Amygdala (tissue), 56 donors: ENCODE results near the gene PIAS4.

Experiments used
- DNase-seq, 56 donors: peaks; one replicate each; lab custom pipeline; 2025; lab: John Stamatoyannopoulos, UW

The PIAS4 gene

GRCh38 chr19:4016903-4017638, 9.5 kb downstream of the PIAS4 start:
- peak in 1 of 56 donors; percentile 54 for DNase-seq

GRCh38 chr19:4018140-4018613, 10.6 kb downstream of the PIAS4 start:
- peak in 23 of 56 donors; percentile 18 to 65 (median 37) for DNase-seq

GRCh38 chr19:4018775-4019504, 11.4 kb downstream of the PIAS4 start:
- DNase-seq, result no peak

- DNase-seq, result no peak
Observed at GRCh38 chr19:4019578-4019977, 12.0 kb downstream of the PIAS4 start.

GRCh38 chr19:4023600-4024398, 16.3 kb downstream of the PIAS4 start:
- no peak for DNase-seq

- no peak for DNase-seq
Observed at GRCh38 chr19:4025317-4025716, 17.8 kb downstream of the PIAS4 start.

GRCh38 chr19:4027146-4027545, 19.6 kb downstream of the PIAS4 start:
- DNase-seq, result no peak

- no peak for DNase-seq
Observed at GRCh38 chr19:4028334-4029246, 21.1 kb downstream of the PIAS4 start.

GRCh38 chr19:4029247-4029614, 21.7 kb downstream of the PIAS4 start:
- DNase-seq, result no peak

- no peak for DNase-seq
Observed at GRCh38 chr19:4030552-4030951, 23.0 kb downstream of the PIAS4 start.

GRCh38 chr19:4030981-4031380, 23.4 kb downstream of the PIAS4 start:
- no peak for DNase-seq

- DNase-seq, result no peak
Observed at GRCh38 chr19:4031420-4031819, 23.9 kb downstream of the PIAS4 start.

GRCh38 chr19:4032436-4032835, 24.9 kb downstream of the PIAS4 start:
- no peak for DNase-seq

- no peak for DNase-seq
Observed at GRCh38 chr19:4033028-4033956, 25.8 kb downstream of the PIAS4 start.

GRCh38 chr19:4034048-4035017, 26.8 kb downstream of the PIAS4 start:
- DNase-seq, result peak in 55 of 56 donors; percentile 27 to 94 (median 80)

- no peak for DNase-seq
Observed at GRCh38 chr19:4035018-4035566, 27.6 kb downstream of the PIAS4 start.

GRCh38 chr19:4035582-4035981, 28.0 kb downstream of the PIAS4 start:
- no peak for DNase-seq
